SK-N-SH (cell line): ENCODE measurements around the gene IL2RA. TPM values are rescaled to one million over a fixed set of nuclear protein-coding genes. Genes with fewer than 3 reads are reported as not detected.

Source experiments
- CTCF ChIA-PET: fragments of 300-600, 350-600 bp; formaldehyde crosslinking; extraction: SDS; loops from one replicate; lab custom pipeline; 2021; lab: Yijun Ruan, JAX
- POLR2A ChIA-PET: fragments of 350-600 bp; sonication (Branson Sonifier 250); formaldehyde crosslinking; extraction: SDS; loops from one replicate; lab custom pipeline; 2020; ENCODE audit warnings: antibody characterized with exemption, inconsistent platforms; lab: Yijun Ruan, JAX
- DNase-seq: peaks from one replicate; pipeline ENCODE4 v3.0.0; 2012
- H2AFZ ChIP-seq: fragments of 200-600 bp; sonication (generic); 2 replicates; pipeline ENCODE4 v1.8.1; 2016; ENCODE audit warnings: antibody characterized with exemption, mild to moderate bottlenecking, low read depth
- H3F3A ChIP-seq: fragments of 200-600 bp; sonication (generic); replicated peaks from 2 replicates; pipeline ENCODE3; 2016; ENCODE audit warnings: antibody characterized with exemption, mild to moderate bottlenecking; ENCODE audit not compliant: insufficient read depth
- H3K27ac ChIP-seq, 2 experiments: fragments of 200-500 bp in 1 of 2; fragments of 200-600 bp in 1 of 2; sonication (Bioruptor generic) in 1 of 2; sonication (generic), shearing (Covaris generic) in 1 of 2; 2 replicates each; pipeline versions ENCODE4 v1.5.1 to v1.6.1; 2014 to 2016; ENCODE audit warnings: low read depth in 2 of 2, inconsistent platforms in 1 of 2, low read length in 1 of 2, mild to moderate bottlenecking in 1 of 2, mixed read lengths in 1 of 2
- H3K27me3 ChIP-seq: fragments of 200-600 bp; sonication (generic), shearing (Covaris generic); 2 replicates; pipeline ENCODE4 v1.6.1; 2016; ENCODE audit warnings: mixed run types; ENCODE audit not compliant: insufficient read depth
- H3K36me3 ChIP-seq, 2 experiments: fragments of 200-500 bp in 1 of 2; fragments of 200-600 bp in 1 of 2; sonication (Bioruptor generic) in 1 of 2; sonication (generic) in 1 of 2; replicated peaks in 1 of 2; 2 replicates each; pipeline versions ENCODE3 to v1.5.1; 2014 to 2016; ENCODE audit warnings: low read length in 1 of 2, mild to moderate bottlenecking in 1 of 2; ENCODE audit not compliant: insufficient read depth in 2 of 2, control insufficient read depth in 1 of 2
- H3K4me1 ChIP-seq, 2 experiments: fragments of 200-500 bp in 1 of 2; fragments of 200-600 bp in 1 of 2; sonication (Bioruptor generic) in 1 of 2; sonication (generic), shearing (Covaris generic) in 1 of 2; 2 replicates each; pipeline versions ENCODE4 v1.5.1 to v1.6.1; 2014 to 2016; ENCODE audit warnings: low read depth in 1 of 2, low read length in 1 of 2, mixed run types in 1 of 2; ENCODE audit not compliant: insufficient read depth in 2 of 2, control insufficient read depth in 1 of 2
- H3K4me2 ChIP-seq: fragments of 200-600 bp; sonication (generic), shearing (Covaris generic); 2 replicates; pipeline ENCODE4 v1.6.1; 2017; ENCODE audit warnings: mixed run types
- H3K4me3 ChIP-seq, 2 experiments: fragments of 200-500 bp in 1 of 2; fragments of 200-600 bp in 1 of 2; sonication (Bioruptor generic) in 1 of 2; sonication (generic), shearing (Covaris generic) in 1 of 2; 2 replicates each; pipeline versions ENCODE4 v1.5.1 to v1.8.1; 2014 to 2016; ENCODE audit warnings: low read depth in 2 of 2, inconsistent platforms in 1 of 2, low read length in 1 of 2, mild to moderate bottlenecking in 1 of 2, mixed read lengths in 1 of 2, moderate library complexity in 1 of 2
- H3K79me2 ChIP-seq: fragments of 200-600 bp; sonication (generic); 2 replicates; pipeline ENCODE4 v1.8.1; 2017; ENCODE audit warnings: mild to moderate bottlenecking; ENCODE audit not compliant: insufficient read depth
- H3K9ac ChIP-seq: fragments of 200-600 bp; sonication (generic); 2 replicates; pipeline ENCODE4 v1.6.1; 2017; ENCODE audit warnings: mixed run types
- H3K9me2 ChIP-seq: fragments of 200-600 bp; sonication (generic); 2 replicates; pipeline ENCODE4 v1.6.1; 2017; ENCODE audit warnings: mixed run types
- H3K9me3 ChIP-seq: fragments of 200-600 bp; sonication (generic); 2 replicates; pipeline ENCODE4 v1.6.1; 2017; ENCODE audit warnings: mixed run types, mild to moderate bottlenecking, moderate library complexity
- H4K20me1 ChIP-seq: fragments of 200-600 bp; sonication (generic); 2 replicates; pipeline ENCODE4 v1.6.1; 2017; ENCODE audit warnings: mild to moderate bottlenecking, mixed run types; ENCODE audit not compliant: insufficient read depth
- ELF1 ChIP-seq: IDR thresholded peaks from 2 replicates; pipeline ENCODE4 v1.4.0; 2012
- EP300 ChIP-seq, 2 experiments: IDR thresholded peaks; 2 replicates each; pipeline versions ENCODE4 v1.4.0 to v1.6.1; 2012; ENCODE audit warnings: borderline replicate concordance in 1 of 2, low read depth in 1 of 2, low read length in 1 of 2
- EZH2phosphoT487 ChIP-seq: fragments of 200-600 bp; sonication (generic); IDR thresholded peaks from 2 replicates; pipeline ENCODE4 v1.6.1; 2017; ENCODE audit warnings: low read depth, mixed run types, mild to moderate bottlenecking, antibody characterized with exemption, moderate library complexity, borderline replicate concordance
- FOSL2 ChIP-seq: IDR thresholded peaks from 2 replicates; pipeline ENCODE4 v1.4.0; 2012; ENCODE audit warnings: low read depth, mild to moderate bottlenecking, moderate library complexity, borderline replicate concordance
- FOXM1 ChIP-seq: IDR thresholded peaks from 2 replicates; pipeline ENCODE4 v1.4.0; 2012; ENCODE audit warnings: low read depth, mild to moderate bottlenecking
- GABPA ChIP-seq: IDR thresholded peaks from 2 replicates; pipeline ENCODE4 v1.4.0; 2012; ENCODE audit warnings: low read depth, mild to moderate bottlenecking
- GATA2 ChIP-seq: sonication (generic); formaldehyde crosslinking; IDR thresholded peaks from 2 replicates; pipeline ENCODE4 v1.5.0; 2020; ENCODE audit warnings: mild to moderate bottlenecking, missing genetic modification reagents
- JUND ChIP-seq: IDR thresholded peaks from 2 replicates; pipeline ENCODE4 v1.4.0; 2012
- PBX3 ChIP-seq: IDR thresholded peaks from 2 replicates; pipeline ENCODE4; 2012
- POLR2AphosphoS5 ChIP-seq: IDR thresholded peaks from 2 replicates; pipeline ENCODE4 v1.6.1; 2012; ENCODE audit warnings: low read depth, low read length
- RAD21 ChIP-seq: IDR thresholded peaks from 2 replicates; pipeline ENCODE4 v1.6.1; 2012; ENCODE audit warnings: mild to moderate bottlenecking, low read length
- RCOR1 ChIP-seq: fragments of 150-350 bp; IDR thresholded peaks from 2 replicates; pipeline ENCODE4 v1.6.1; 2017; ENCODE audit warnings: antibody characterized with exemption, low read length
- REST ChIP-seq: IDR thresholded peaks from 2 replicates; pipeline ENCODE4 v1.6.1; 2012; ENCODE audit warnings: mild to moderate bottlenecking, low read depth, low read length, moderate library complexity
- RXRA ChIP-seq: IDR thresholded peaks from 2 replicates; pipeline ENCODE4 v1.4.0; 2012; ENCODE audit warnings: low read depth, mild to moderate bottlenecking, borderline replicate concordance
- TAF1 ChIP-seq: IDR thresholded peaks from 2 replicates; pipeline ENCODE4 v1.6.1; 2012; ENCODE audit warnings: low read depth, mild to moderate bottlenecking, low read length, moderate library complexity, borderline replicate concordance
- TEAD4 ChIP-seq: IDR thresholded peaks from 2 replicates; pipeline ENCODE4 v1.4.0; 2012; ENCODE audit warnings: mild to moderate bottlenecking, borderline replicate concordance; ENCODE audit not compliant: insufficient read depth
- USF1 ChIP-seq: IDR thresholded peaks from 2 replicates; pipeline ENCODE4 v1.4.0; 2012; ENCODE audit warnings: low read depth, borderline replicate concordance
- YY1 ChIP-seq: IDR thresholded peaks from 2 replicates; pipeline ENCODE4 v1.4.0; 2012; ENCODE audit warnings: low read depth, mild to moderate bottlenecking
- WGBS: methylation state at CpG from one replicate; pipeline ENCODE4 v1.1.6; 2017; ENCODE audit warnings: low lambda C conversion rate; 5-methylcytosine and 5-hydroxymethylcytosine counted together
- polyA plus RNA-seq, 3 experiments: library from polyadenylated mRNA; depleted of rRNA; stranded (reverse); fragments of >200 nt; gene quantifications; 2 replicates each; pipeline ENCODE4 v1.2.3, GENCODE V29; 2012

IL2RA gene
- polyA plus RNA-seq, 1 of the 3 experiments (the other 2 are of a cell fraction): not detected

GRCh38 chr10:5992398-5992797 lies 69.8 kb downstream of the IL2RA start:
- no peak for TF ChIP-seq GABPA
- Histone ChIP-seq H4K20me1 (no peaks in the 10 kb centered on the region), H3K79me2 (no peaks in the 10 kb centered on the region), H3K4me3 (no peak overlapping the region), H2AFZ (no peak overlapping the region), H3K27ac (no peak overlapping the region), H3K4me2 (no peak overlapping the region), H3K36me3 (no peaks in the 10 kb centered on the region), H3F3A (no peaks in the 10 kb centered on the region), H3K9ac (no peak overlapping the region), H3K4me1 (no peaks in the 10 kb centered on the region), H3K9me2 (no peaks in the 10 kb centered on the region), H3K9me3 (peaks cover 7% of the 10 kb centered on the region), H3K27me3 (no peaks in the 10 kb centered on the region; the same call in 1 of the 2 replicates)
- 2% methylated on average over 1 of the region's 1 CpG for WGBS
- CTCF ChIA-PET: no interaction called here
- POLR2A ChIA-PET: no interaction called here
- DNase-seq: no peak

- no peaks in the 10 kb centered on the region for H3K36me3 ChIP-seq
- no peaks in the 10 kb centered on the region for H4K20me1 ChIP-seq
- H3F3A ChIP-seq: no peaks in the 10 kb centered on the region
- H3K9ac ChIP-seq: no peak overlapping the region
- no peak for DNase-seq
- H3K4me1 ChIP-seq: no peaks in the 10 kb centered on the region
- no peaks in the 10 kb centered on the region; the same call in 1 of the 2 replicates for H3K27me3 ChIP-seq
- CTCF ChIA-PET: no interaction called here
- no peak overlapping the region for H3K4me2 ChIP-seq
- H3K79me2 ChIP-seq: no peaks in the 10 kb centered on the region
- no peaks in the 10 kb centered on the region for H3K9me2 ChIP-seq
- H3K4me3 ChIP-seq: no peak overlapping the region
- POLR2A ChIA-PET: no interaction called here
- TF ChIP-seq JUND: no peak
- TF ChIP-seq POLR2AphosphoS5: no peak
- no peak for TF ChIP-seq FOSL2
- TF ChIP-seq RCOR1: no peak
- no peak for TF ChIP-seq REST
- no peak for TF ChIP-seq EZH2phosphoT487
- no peak for TF ChIP-seq YY1
- TF ChIP-seq FOXM1: no peak
- TF ChIP-seq RAD21: no peak
- no peak for TF ChIP-seq TAF1
- no peak for TF ChIP-seq TEAD4
- no peak for TF ChIP-seq EP300 (IDR thresholded peaks at IDR 0.05; ENCODE audit: borderline replicate concordance in 1 of 2, low read depth in 1 of 2, low read length in 1 of 2)
- no peak for TF ChIP-seq RXRA
- TF ChIP-seq GATA2 (CRISPR knock-in tag): no peak
- no peak for TF ChIP-seq ELF1
- TF ChIP-seq USF1: no peak
- TF ChIP-seq PBX3: no peak
- peaks cover 7% of the 10 kb centered on the region for H3K9me3 ChIP-seq
- H3K27ac ChIP-seq: no peak overlapping the region
- no peak overlapping the region for H2AFZ ChIP-seq
Observed at GRCh38 chr10:5991708-5992107, 70.5 kb downstream of the IL2RA start.
